GM21737 (cell line): ENCODE data around the gene SP7.
"Not testable (repeated sequence)": the region's sequence is repeated elsewhere in the genome, so short reads cannot be mapped to it uniquely, and the experiment has no call there.

Experiments used
- ATAC-seq: cut with Tn5 transposase; IDR thresholded peaks from one replicate; pipeline ENCODE4 v1.9.1; 2021; ENCODE audit warnings: mild to moderate bottlenecking, moderate library complexity; ENCODE audit not compliant: unreplicated experiment

SP7 gene

GRCh38 chr12:53324113-53324778 is 11.9 kb downstream of the SP7 start:
- no peak for ATAC-seq

DNA sequence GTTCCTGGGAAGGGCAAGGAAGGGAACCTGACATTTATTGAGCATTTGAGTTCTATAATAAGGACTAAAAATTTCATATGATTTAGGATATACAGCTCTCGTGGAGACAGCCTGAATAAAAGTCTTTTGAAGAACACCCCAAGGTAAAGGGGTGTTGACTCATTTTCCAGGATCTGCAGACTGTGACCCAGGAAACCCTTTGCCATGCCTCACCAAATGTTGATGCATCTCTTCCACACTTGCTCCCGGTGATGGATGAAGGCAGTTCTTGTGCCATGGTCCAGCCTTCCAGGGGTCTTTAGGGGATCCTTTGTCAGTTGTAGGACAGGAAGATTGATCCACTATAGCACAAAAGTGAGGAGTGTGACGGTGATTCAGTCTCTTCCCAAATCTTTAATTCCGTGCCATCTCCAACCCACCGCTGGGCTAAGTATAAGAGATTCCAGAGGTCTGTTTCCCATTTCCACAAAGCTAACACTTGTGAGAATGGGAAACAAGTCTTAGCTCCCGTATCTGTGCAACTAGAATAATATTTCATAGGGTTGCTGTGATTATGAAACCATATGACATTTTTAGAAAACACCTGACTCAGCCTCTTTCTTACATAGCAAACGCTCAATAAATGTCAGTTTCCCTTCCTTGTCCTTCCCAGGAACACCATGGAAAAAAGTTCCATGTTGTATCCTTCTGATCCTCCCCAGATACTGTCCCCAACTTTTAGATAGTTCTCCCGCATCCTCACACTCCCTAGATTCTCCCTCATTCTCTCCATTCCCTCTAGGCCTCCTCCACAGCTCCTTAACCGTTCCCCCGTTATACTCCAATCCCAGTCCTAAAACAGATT is 15.6 kb downstream of the SP7 start:
- ATAC-seq, result no peak

- no peak for ATAC-seq
These were observed 22.2 kb downstream of the SP7 start for GRCh38 chr12:53313996-53314395.

GRCh38 chr12:53308276-53308675 is 27.9 kb downstream of the SP7 start:
- no peak for ATAC-seq

- ATAC-seq, result no peak
These were observed 29.3 kb downstream of the SP7 start for GRCh38 chr12:53306826-53307225.

- ATAC-seq, result no peak
These were observed 33.3 kb downstream of the SP7 start for GRCh38 chr12:53302903-53303302.

DNA sequence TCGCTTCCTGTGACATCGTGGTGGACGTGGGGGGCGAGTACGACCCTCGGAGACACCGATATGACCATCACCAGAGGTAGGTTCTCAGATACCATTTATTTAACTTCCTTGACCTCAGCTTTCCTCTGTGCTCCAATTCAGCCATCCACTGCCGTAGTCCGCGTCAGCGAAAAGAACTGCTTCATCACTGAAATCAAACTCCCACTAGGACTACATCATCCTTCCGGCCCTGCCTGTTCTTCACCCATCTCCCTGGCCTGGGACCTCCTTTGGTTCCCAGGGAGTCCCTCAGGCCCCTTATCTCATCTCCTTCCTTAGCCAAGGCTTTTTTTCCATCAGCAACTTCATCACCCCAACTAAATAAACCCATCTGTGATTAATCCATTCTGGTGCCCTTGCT is 36.0 kb downstream of the SP7 start:
- no peak for ATAC-seq

GRCh38 chr12:53299454-53300180 is 36.5 kb downstream of the SP7 start, which contains the start of gene MYG1:
TSS of gene MYG1 (plus strand) at chr12:53299695. CDS start at chr12:53299738, 43 bp downstream.
- peak; percentile 62 for ATAC-seq

GRCh38 chr12:53299101-53299453 is 37.1 kb downstream of the SP7 start:
- ATAC-seq, result no peak

GRCh38 chr12:53298164-53298563 is 38.0 kb downstream of the SP7 start:
- ATAC-seq, result no peak

DNA sequence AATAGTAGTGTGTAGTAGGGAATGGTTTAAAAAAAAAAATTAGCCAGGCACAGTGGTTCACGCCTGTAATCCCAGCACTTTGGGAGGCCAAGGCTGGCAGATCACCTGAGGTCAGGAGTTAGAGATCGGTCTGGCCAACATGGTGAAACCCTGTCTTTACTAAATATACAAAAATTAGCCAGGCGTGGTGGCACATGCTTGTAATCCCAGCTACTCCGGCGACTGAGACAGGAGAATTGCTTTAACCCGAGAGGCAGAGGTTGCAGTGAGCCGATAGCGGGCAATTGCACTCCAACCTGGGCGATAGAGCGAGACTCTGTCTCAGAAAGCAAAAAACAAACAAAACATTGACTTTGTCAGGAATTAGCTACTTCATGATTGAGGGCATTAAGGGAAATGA is 39.0 kb downstream of the SP7 start:
- not testable (repeated sequence) for ATAC-seq

DNA sequence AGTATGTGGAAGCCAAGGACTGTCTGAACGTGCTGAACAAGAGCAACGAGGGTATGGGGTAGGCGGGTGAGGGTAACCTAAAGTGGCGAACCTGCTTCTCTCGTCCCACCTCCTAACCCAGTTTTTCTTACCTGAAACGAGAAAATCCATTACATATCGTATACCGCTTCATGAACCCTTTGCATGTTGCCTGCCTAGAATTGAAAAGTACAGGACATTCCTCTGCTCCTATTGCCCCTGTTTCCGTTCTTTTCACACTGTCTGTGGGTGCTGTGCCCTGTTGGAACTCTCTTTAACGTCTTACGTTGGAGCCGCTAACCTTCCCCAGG is 40.3 kb downstream of the SP7 start:
- no peak for ATAC-seq

DNA sequence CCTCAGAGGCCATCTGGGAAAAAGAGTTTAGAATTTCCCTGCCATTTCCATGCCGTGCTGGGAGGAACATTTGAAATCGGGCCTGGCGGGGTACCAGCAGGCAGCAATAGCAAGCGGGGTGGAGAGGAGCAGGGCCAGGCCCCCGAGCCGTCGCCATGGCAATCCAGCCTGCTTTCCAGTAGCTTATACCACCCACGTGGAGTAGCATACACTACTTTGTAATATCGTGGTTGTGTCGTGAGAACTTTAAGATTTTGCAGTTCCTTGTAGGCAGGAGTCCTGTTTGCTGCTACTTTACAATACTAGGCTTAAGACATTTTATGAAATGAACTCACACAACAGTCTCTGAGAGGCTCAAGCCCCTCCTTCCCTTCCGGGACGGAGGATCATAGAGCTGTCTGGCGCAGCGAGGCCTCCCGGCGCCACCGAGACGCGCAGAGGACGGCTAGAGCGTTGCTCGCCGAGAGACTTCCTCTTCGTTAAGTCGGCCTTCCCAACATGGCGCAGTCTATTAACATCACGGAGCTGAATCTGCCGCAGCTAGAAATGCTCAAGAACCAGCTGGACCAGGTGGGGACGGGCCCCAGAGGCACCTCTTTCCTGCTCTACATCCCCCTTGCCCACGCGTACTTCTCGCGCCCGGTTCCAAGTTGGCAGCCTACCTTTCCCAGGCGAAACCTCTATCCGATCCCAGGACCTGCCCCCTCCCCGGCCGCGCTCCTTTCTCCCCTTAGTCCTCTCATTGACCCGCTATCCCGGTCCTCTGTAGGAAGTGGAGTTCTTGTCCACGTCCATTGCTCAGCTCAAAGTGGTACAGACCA is 40.9 kb downstream of the SP7 start, which contains the start of gene PFDN5:
Gene PFDN5 (plus strand): TSS at position 473 of the 821 bp plus-strand sequence. CDS start 26 bp downstream, at position 499.
- ATAC-seq, result peak; percentile 87

DNA sequence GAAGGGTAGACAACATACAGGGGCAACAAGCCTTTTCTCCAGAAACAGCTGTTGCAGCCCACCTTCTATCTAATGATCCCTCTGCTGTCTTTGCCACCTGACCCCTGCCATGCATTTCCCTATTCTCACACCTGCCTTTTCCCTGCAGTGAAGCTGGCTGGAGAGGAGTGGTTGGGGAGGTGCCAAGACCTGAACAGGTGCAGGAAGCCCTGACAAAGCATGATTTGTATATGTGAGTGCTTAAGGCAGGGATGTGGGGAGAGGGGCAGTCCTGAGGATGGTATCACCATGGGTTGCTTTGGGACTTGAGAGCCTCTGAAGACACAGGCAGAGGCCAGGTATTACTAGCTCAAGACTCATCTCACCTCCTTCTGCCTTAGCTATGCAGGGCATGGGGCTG is 43.7 kb downstream of the SP7 start:
- ATAC-seq, result no peak

- ATAC-seq, result no peak
These were observed 45.5 kb downstream of the SP7 start for GRCh38 chr12:53290661-53291060.

DNA sequence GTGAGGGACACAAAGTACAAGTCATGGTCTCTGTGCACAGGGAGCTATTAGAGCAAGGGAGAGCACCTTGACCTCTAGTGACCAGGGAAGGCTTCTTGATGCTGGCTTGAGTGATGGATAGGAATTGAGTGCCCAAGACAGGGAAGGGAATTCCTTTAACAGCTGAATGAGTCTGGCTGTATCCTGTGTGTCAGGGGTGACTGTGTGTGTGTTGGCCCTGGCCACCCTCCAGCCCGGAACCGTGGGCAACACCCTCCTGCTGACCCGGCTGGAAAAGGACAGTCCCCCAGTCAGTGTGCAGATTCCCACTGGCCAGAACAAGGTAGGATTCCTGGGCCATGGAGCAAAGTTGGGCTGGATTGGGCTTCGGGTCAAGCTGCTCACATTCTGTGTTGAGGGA is 46.3 kb downstream of the SP7 start:
- ATAC-seq, result no peak

DNA sequence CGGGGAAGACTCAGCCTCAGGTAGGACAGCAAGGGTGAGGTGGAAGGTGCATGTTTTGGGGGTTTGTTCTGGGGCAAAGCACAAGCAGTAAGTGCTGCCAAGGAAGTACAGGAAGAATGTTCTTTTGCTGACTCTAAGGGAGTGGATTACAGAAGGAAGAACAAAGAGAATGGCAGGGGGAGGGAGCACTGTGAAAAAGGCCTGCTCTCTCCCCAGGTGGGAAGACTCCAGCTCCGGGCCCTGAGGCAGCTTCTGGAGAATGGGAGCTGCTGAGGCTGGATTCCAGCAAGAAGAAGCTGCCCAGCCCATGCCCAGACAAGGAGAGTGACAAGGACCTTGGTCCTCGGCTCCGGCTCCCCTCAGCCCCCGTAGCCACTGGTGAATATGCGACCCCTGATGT is 47.8 kb downstream of the SP7 start:
- ATAC-seq, result no peak

DNA sequence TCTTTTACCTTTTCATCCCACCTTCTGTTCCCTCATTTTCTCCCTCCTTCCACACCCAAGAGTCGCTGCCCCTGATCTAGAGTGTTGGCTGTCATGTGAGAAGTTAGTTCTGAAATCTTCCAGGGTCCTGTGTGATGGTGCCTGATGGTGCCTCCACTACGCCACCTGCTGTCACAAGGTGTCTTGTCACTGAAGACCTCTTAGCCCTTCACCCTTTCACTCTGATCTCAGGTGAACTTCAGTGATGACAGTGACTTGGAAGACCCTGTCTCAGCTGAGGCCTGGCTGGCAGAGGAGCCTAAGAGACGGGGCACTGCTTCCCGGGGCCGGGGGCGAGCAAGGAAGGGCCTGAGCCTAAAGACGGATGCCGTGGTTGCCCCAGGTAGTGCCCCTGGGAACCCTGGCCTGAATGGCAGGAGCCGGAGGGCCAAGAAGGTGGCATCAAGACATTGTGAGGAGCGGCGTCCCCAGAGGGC is 48.4 kb downstream of the SP7 start:
- ATAC-seq, result no peak

DNA sequence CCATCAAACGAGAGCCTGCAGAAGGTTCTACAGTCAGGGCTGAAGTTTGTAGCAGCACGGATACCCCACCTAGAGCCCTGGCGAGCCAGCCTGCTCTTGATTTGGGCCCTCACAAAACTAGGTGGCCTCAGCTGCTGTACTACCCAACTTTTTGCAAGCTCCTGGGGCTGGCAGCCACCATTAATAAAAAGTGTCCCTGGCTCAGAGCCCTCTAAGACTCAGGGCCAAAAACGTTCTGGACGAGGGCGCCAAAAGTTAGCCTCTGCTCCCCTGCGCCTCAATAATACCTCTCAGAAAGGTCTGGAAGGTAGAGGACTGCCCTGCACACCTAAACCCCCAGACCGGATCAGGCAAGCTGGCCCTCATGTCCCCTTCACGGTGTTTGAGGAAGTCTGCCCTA is 49.7 kb downstream of the SP7 start:
- ATAC-seq, result no peak

GRCh38 chr12:53279888-53280498 is 56.2 kb downstream of the SP7 start:
- ATAC-seq, result no peak
